ENCODE results near the gene POLR2I.
A peak's percentile ranks its signal among the peaks of the same experiment; 100 is the strongest.

The POLR2I gene

DNA sequence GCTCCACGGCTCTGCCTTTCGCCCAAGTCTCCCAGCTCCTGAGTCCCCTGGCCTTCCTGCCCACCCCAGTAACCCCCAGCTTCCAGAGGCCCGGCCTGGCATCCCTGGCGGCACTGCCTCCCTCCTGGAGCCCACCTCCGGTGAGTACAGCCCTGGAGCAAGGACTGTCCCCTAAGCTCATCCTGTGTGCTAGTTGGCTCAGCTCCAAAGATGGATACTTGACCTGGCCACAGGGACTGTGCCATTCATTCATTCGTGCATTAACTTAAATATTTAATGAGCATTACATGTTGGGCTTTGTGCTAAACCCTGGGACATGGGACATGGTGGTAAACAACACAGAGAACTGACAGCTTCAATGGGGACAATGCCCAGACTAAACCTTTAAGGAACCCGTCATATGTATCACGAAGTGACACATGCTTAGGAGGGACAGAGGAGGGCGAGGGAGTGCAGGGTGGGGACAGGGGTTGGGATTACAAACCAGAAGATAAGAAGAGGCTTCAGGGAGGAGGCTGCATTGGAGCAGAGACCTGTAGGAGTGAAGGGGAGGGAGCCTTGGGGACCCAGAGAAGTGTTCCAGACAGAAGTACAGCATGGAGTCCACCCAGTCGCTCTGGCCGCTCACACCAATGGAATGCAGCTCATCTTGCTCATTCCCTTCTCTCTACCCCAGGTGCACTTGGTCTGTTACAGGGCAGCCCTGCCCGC, 10.7 kb downstream of the POLR2I start:
- Histone ChIP-seq H4K8ac (ENCODE audit: low read depth, low read length) (no peak overlapping the region), H4K12ac (ENCODE audit: low read depth, low read length) (no peak overlapping the region), H2BK5ac (ENCODE audit: low read depth, low read length, poor library complexity) (no peak overlapping the region), H3K9me3 (ENCODE audit: insufficient read depth, low read depth, low read length) (no peaks in the 10 kb centered on the region), H3K4me2 (ENCODE audit: low read length) (no peak overlapping the region), H3K23ac (ENCODE audit: low read length) (no peak overlapping the region), H3K4ac (ENCODE audit: low read depth, low read length) (no peak overlapping the region), H3K79me2 (ENCODE audit: control insufficient read depth, insufficient read depth, low read length, poor library complexity) (no peaks in the 10 kb centered on the region), H3K4me1 (ENCODE audit: control insufficient read depth in 1 of 2, insufficient read depth in 2 of 2, low read length in 2 of 2) (peaks cover 0 to 5% of the 10 kb centered on the region in 2 experiments), H3K79me1 (ENCODE audit: low read length) (no peaks in the 10 kb centered on the region), H3K27ac (ENCODE audit: low read depth, low read length) (no peak overlapping the region), H2BK120ac (ENCODE audit: insufficient read depth, low read length, poor library complexity) (no peak overlapping the region), H3K9ac (ENCODE audit: low read length) (no peak overlapping the region), H4K91ac (ENCODE audit: low read depth, low read length) (no peak overlapping the region), H2AK5ac (ENCODE audit: low read length) (no peak overlapping the region), H2BK12ac (ENCODE audit: low read length) (no peak overlapping the region), H2AFZ (ENCODE audit: insufficient read depth, low read length, poor library complexity) (no peak overlapping the region), H3K18ac (ENCODE audit: low read length) (no peak overlapping the region), H3K27me3 (ENCODE audit: insufficient read depth, low read length) (no peaks in the 10 kb centered on the region), H3K14ac (ENCODE audit: low read length) (no peak overlapping the region), H3K4me3 (ENCODE audit: low read depth, low read length) (no peak overlapping the region), H3K36me3 (ENCODE audit: control insufficient read depth in 1 of 2, insufficient read depth in 2 of 2, low read length in 2 of 2) (peaks cover 64% of the 10 kb centered on the region in 2 experiments)
- WGBS (ENCODE audit: extremely low coverage, insufficient coverage, insufficient read length), result no CpG with 5 or more reads among the region's 12 CpGs
- DNase-seq, result peak in 1 of 2 donors; percentile 44

DNA sequence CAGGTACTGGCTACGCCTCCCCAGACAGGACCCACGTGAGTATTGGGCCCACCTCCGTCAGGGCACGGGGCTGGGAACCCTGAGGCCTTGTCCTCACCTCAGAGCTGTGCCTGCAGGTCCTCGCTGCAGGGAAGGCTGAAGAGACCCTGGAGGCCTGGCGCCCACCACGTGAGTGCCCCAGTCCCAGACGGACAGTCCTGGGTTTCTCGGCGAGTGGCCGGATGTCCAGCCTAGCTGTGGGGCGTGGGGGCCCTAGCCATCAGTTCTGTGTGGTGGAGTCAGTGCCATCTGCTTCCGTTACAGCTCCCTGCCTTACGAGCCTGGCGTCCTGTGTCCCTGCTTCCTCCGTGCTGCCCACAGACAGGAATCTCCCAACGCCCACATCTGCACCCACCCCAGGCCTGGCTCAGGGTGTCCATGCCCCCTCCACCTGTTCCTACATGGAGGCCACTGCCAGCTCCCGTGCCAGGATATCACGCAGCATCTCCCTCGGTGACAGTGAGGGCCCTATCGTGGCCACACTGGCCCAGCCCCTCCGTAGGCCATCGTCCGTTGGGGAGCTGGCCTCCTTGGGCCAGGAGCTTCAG, 11.5 kb downstream of the POLR2I start:
- H3K14ac ChIP-seq (ENCODE audit: low read length), result no peak overlapping the region

GRCh38 chr19:36101550-36102327, 12.9 kb downstream of the POLR2I start:
- no peak overlapping the region for H3K23ac ChIP-seq (ENCODE audit: low read length)
- no peaks in the 10 kb centered on the region for H3K27me3 ChIP-seq (ENCODE audit: insufficient read depth, low read length)
- no peak overlapping the region for H4K8ac ChIP-seq (ENCODE audit: low read depth, low read length)
- H4K12ac ChIP-seq (ENCODE audit: low read depth, low read length), result no peak overlapping the region
- no peak overlapping the region for H3K9ac ChIP-seq (ENCODE audit: low read length)
- no CpG with 5 or more reads among the region's 27 CpGs for WGBS (ENCODE audit: extremely low coverage, insufficient coverage, insufficient read length)
- H3K27ac ChIP-seq (ENCODE audit: low read depth, low read length), result no peak overlapping the region
- H3K4me3 ChIP-seq (ENCODE audit: low read depth, low read length), result no peak overlapping the region
- no peak overlapping the region for H2BK12ac ChIP-seq (ENCODE audit: low read length)
- no peak overlapping the region for H3K18ac ChIP-seq (ENCODE audit: low read length)
- no peak overlapping the region for H2AK5ac ChIP-seq (ENCODE audit: low read length)
- no peak overlapping the region for H2AFZ ChIP-seq (ENCODE audit: insufficient read depth, low read length, poor library complexity)
- peak in 1 of 2 donors; percentile 23 for DNase-seq
- no peak overlapping the region for H4K91ac ChIP-seq (ENCODE audit: low read depth, low read length)
- no peak overlapping the region for H3K4me2 ChIP-seq (ENCODE audit: low read length)
- no peaks in the 10 kb centered on the region for H3K9me3 ChIP-seq (ENCODE audit: insufficient read depth, low read depth, low read length)
- H2BK5ac ChIP-seq (ENCODE audit: low read depth, low read length, poor library complexity), result no peak overlapping the region
- peaks cover 64 to 67% of the 10 kb centered on the region in 2 experiments for H3K36me3 ChIP-seq (ENCODE audit: control insufficient read depth in 1 of 2, insufficient read depth in 2 of 2, low read length in 2 of 2)
- no peak overlapping the region for H3K14ac ChIP-seq (ENCODE audit: low read length)
- H3K4me1 ChIP-seq (ENCODE audit: control insufficient read depth in 1 of 2, insufficient read depth in 2 of 2, low read length in 2 of 2), result peaks cover 0 to 5% of the 10 kb centered on the region in 2 experiments
- no peak overlapping the region for H2BK120ac ChIP-seq (ENCODE audit: insufficient read depth, low read length, poor library complexity)
- no peak overlapping the region for H3K4ac ChIP-seq (ENCODE audit: low read depth, low read length)
- H3K79me2 ChIP-seq (ENCODE audit: control insufficient read depth, insufficient read depth, low read length, poor library complexity), result no peaks in the 10 kb centered on the region
- no peaks in the 10 kb centered on the region for H3K79me1 ChIP-seq (ENCODE audit: low read length)

More for the DNA sequence above, 11.5 kb downstream of the POLR2I start:
- H3K4me3 ChIP-seq (ENCODE audit: low read depth, low read length), result no peak overlapping the region
- peaks cover 63 to 64% of the 10 kb centered on the region in 2 experiments for H3K36me3 ChIP-seq (ENCODE audit: control insufficient read depth in 1 of 2, insufficient read depth in 2 of 2, low read length in 2 of 2)
- peak overlapping the region; percentile 16 for H3K9ac ChIP-seq (ENCODE audit: low read length)
- H2AK5ac ChIP-seq (ENCODE audit: low read length), result no peak overlapping the region
- no peaks in the 10 kb centered on the region for H3K9me3 ChIP-seq (ENCODE audit: insufficient read depth, low read depth, low read length)
- no peak overlapping the region for H3K4me2 ChIP-seq (ENCODE audit: low read length)
- no CpG with 5 or more reads among the region's 24 CpGs for WGBS (ENCODE audit: extremely low coverage, insufficient coverage, insufficient read length)
- H3K18ac ChIP-seq (ENCODE audit: low read length), result no peak overlapping the region
- H2BK12ac ChIP-seq (ENCODE audit: low read length), result no peak overlapping the region
- H2BK120ac ChIP-seq (ENCODE audit: insufficient read depth, low read length, poor library complexity), result no peak overlapping the region
- H3K4me1 ChIP-seq (ENCODE audit: control insufficient read depth in 1 of 2, insufficient read depth in 2 of 2, low read length in 2 of 2), result peaks cover 0 to 5% of the 10 kb centered on the region in 2 experiments
- no peak overlapping the region for H4K8ac ChIP-seq (ENCODE audit: low read depth, low read length)
- no peak overlapping the region for H4K12ac ChIP-seq (ENCODE audit: low read depth, low read length)
- H3K79me2 ChIP-seq (ENCODE audit: control insufficient read depth, insufficient read depth, low read length, poor library complexity), result no peaks in the 10 kb centered on the region
- no peaks in the 10 kb centered on the region for H3K27me3 ChIP-seq (ENCODE audit: insufficient read depth, low read length)
- H3K4ac ChIP-seq (ENCODE audit: low read depth, low read length), result no peak overlapping the region
- H2AFZ ChIP-seq (ENCODE audit: insufficient read depth, low read length, poor library complexity), result no peak overlapping the region
- H3K23ac ChIP-seq (ENCODE audit: low read length), result no peak overlapping the region
- H3K79me1 ChIP-seq (ENCODE audit: low read length), result no peaks in the 10 kb centered on the region
- no peak for DNase-seq
- no peak overlapping the region for H2BK5ac ChIP-seq (ENCODE audit: low read depth, low read length, poor library complexity)
- no peak overlapping the region for H3K27ac ChIP-seq (ENCODE audit: low read depth, low read length)
- H4K91ac ChIP-seq (ENCODE audit: low read depth, low read length), result no peak overlapping the region

DNA sequence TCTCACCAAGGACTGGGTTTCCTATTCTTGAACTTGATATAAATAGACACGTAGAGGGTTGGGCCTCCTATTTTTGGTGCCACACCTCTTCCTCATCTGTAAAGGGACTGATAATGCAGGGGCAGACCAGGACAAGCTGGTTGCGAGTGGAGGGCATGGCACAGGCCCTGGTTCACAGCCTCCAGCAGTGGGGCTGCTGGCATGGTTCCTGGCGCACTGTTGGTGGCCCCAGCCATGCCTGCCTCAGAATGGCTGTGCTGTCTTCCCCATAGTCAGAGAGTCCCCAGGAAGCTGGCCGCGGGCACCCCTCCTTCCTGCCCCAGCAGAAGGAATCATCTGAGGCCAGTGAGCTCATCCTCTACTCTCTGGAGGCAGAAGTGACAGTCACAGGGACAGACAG, 14.2 kb downstream of the POLR2I start:
- H3K14ac ChIP-seq (ENCODE audit: low read length), result no peak overlapping the region
- no peaks in the 10 kb centered on the region for H3K79me1 ChIP-seq (ENCODE audit: low read length)
- DNase-seq, result no peak
- H3K27ac ChIP-seq (ENCODE audit: low read depth, low read length), result no peak overlapping the region
- no peak overlapping the region for H4K8ac ChIP-seq (ENCODE audit: low read depth, low read length)
- H3K9me3 ChIP-seq (ENCODE audit: insufficient read depth, low read depth, low read length), result no peaks in the 10 kb centered on the region
- H2BK12ac ChIP-seq (ENCODE audit: low read length), result no peak overlapping the region
- H3K9ac ChIP-seq (ENCODE audit: low read length), result no peak overlapping the region
- H3K79me2 ChIP-seq (ENCODE audit: control insufficient read depth, insufficient read depth, low read length, poor library complexity), result no peaks in the 10 kb centered on the region
- H3K23ac ChIP-seq (ENCODE audit: low read length), result no peak overlapping the region
- no peak overlapping the region for H3K18ac ChIP-seq (ENCODE audit: low read length)
- H4K91ac ChIP-seq (ENCODE audit: low read depth, low read length), result no peak overlapping the region
- no peak overlapping the region for H2BK5ac ChIP-seq (ENCODE audit: low read depth, low read length, poor library complexity)
- no peaks in the 10 kb centered on the region for H3K27me3 ChIP-seq (ENCODE audit: insufficient read depth, low read length)
- H3K36me3 ChIP-seq (ENCODE audit: control insufficient read depth in 1 of 2, insufficient read depth in 2 of 2, low read length in 2 of 2), result peaks cover 61 to 65% of the 10 kb centered on the region in 2 experiments
- H3K4me2 ChIP-seq (ENCODE audit: low read length), result no peak overlapping the region
- no peak overlapping the region for H2AFZ ChIP-seq (ENCODE audit: insufficient read depth, low read length, poor library complexity)
- H2BK120ac ChIP-seq (ENCODE audit: insufficient read depth, low read length, poor library complexity), result no peak overlapping the region
- no peak overlapping the region for H3K4me3 ChIP-seq (ENCODE audit: low read depth, low read length)
- H4K12ac ChIP-seq (ENCODE audit: low read depth, low read length), result no peak overlapping the region
- peaks cover 0 to 5% of the 10 kb centered on the region in 2 experiments for H3K4me1 ChIP-seq (ENCODE audit: control insufficient read depth in 1 of 2, insufficient read depth in 2 of 2, low read length in 2 of 2)
- H3K4ac ChIP-seq (ENCODE audit: low read depth, low read length), result no peak overlapping the region
- WGBS (ENCODE audit: extremely low coverage, insufficient coverage, insufficient read length), result no CpG with 5 or more reads among the region's 5 CpGs
- no peak overlapping the region for H2AK5ac ChIP-seq (ENCODE audit: low read length)

All from trophoblast cell (in vitro differentiated cells and primary cell).